Bone marrow (tissue), 2 donors: ENCODE measurements around the gene EMILIN2.
"Not testable (repeated sequence)": the region's sequence is repeated elsewhere in the genome, so short reads cannot be mapped to it uniquely, and the experiment has no call there.

Experiments
- DNase-seq, 2 donors: peaks; one replicate each; lab custom pipeline; 2025; lab: John Stamatoyannopoulos, UW

The EMILIN2 gene

GRCh38 chr18:2845172-2845571 is 1.6 kb upstream of the EMILIN2 start:
- DNase-seq: no peak

GRCh38 chr18:2847317-2848246 is 776 bp downstream of the EMILIN2 start:
- DNase-seq: no peak

GRCh38 chr18:2848247-2849246 is 1.7 kb downstream of the EMILIN2 start:
- DNase-seq: no peak

- DNase-seq: no peak
Measured at GRCh38 chr18:2850816-2851215, 4.0 kb downstream of the EMILIN2 start.

GRCh38 chr18:2851771-2852170 is 5.0 kb downstream of the EMILIN2 start:
- DNase-seq: no peak

- not testable (repeated sequence) for DNase-seq
Measured at GRCh38 chr18:2852460-2852859, 5.7 kb downstream of the EMILIN2 start.

- DNase-seq: no peak
Measured at GRCh38 chr18:2853173-2853925, 6.5 kb downstream of the EMILIN2 start.

GRCh38 chr18:2853926-2854664 is 7.3 kb downstream of the EMILIN2 start:
- DNase-seq: no peak

GRCh38 chr18:2854875-2855274 is 8.1 kb downstream of the EMILIN2 start:
- DNase-seq: no peak

- no peak for DNase-seq
Measured at GRCh38 chr18:2855560-2856350, 8.9 kb downstream of the EMILIN2 start.

GRCh38 chr18:2856547-2857170 is 9.9 kb downstream of the EMILIN2 start:
- DNase-seq: no peak

GRCh38 chr18:2857491-2858131 is 10.8 kb downstream of the EMILIN2 start:
- no peak for DNase-seq

- DNase-seq: not testable (repeated sequence)
Measured at GRCh38 chr18:2860397-2860796, 13.6 kb downstream of the EMILIN2 start.

- not testable (repeated sequence) for DNase-seq
Measured at GRCh38 chr18:2863997-2864396, 17.2 kb downstream of the EMILIN2 start.

GRCh38 chr18:2866465-2866864 is 19.7 kb downstream of the EMILIN2 start:
- DNase-seq: not testable (repeated sequence)

- no peak for DNase-seq
Measured at GRCh38 chr18:2869207-2869606, 22.4 kb downstream of the EMILIN2 start.

GRCh38 chr18:2871111-2871720 is 24.4 kb downstream of the EMILIN2 start:
- no peak for DNase-seq

GRCh38 chr18:2872095-2872494 is 25.3 kb downstream of the EMILIN2 start:
- DNase-seq: no peak

GRCh38 chr18:2874765-2875164 is 28.0 kb downstream of the EMILIN2 start:
- no peak for DNase-seq
